Forelimb muscle (tissue), 1 donor: ENCODE results near the gene IL1R1. TPM values are rescaled to one million over a fixed set of nuclear protein-coding genes. Genes with fewer than 3 reads are reported as not detected.
"Not testable (repeated sequence)": the region's sequence is repeated elsewhere in the genome, so short reads cannot be mapped to it uniquely, and the experiment has no call there.

Experiments
- DNase-seq: peaks from one replicate; pipeline ENCODE4 v3.0.0-alpha.2; 2013; ENCODE audit warnings: low read depth
- polyA plus RNA-seq: library from polyadenylated mRNA; unstranded; fragments of 120-200 nt; gene quantifications from one replicate; pipeline ENCODE4 v1.2.1, GENCODE V29; 2013; ENCODE audit not compliant: insufficient read length

Gene IL1R1
- polyA plus RNA-seq, 1 donor = 8.4 TPM

DNA sequence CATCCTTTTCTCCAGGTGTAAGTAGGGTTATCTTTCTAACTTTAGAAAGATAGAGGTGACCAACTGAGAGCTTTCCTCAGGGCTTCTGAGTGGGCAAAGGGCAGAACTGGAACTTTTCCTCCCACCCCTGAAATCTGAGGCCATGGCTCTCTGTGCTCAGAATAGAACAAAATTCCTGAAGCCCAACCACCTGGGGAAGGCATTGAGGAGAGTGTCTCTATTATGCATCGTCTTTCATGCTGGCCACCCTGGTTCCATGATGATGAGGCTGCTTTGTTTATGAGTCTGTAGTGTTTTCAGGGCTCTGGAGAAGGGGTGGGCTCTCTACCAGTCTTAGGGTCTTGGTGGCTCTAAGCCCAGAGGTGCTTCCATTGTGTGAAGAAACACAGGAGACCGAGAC lies 30.7 kb upstream of the IL1R1 start:
- DNase-seq = no peak

DNA sequence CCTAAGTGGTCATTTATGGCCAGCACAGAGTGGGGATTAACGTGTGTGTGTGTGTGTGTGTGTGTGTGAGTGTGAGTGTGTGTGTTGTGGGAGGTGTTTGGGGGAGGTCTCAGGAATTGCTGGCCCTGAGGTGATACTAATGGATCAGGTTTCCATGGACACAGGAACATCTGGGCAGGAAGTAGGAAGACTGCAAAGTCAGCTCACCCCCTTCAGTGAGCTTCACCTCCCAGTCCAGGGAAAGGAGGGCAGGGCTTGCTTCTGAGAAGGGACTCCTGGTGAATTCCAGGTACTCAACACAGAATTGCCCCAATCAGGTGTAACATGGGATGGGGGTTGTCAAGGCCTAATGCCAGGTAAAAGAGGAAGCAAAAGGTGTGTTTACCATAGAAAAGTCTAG lies 30.3 kb upstream of the IL1R1 start:
- DNase-seq = no peak

GRCh38 chr2:102112692-102113665 lies 29.6 kb upstream of the IL1R1 start:
- DNase-seq = no peak

- no peak for DNase-seq
These were observed 28.2 kb upstream of the IL1R1 start for GRCh38 chr2:102114290-102114721.

DNA sequence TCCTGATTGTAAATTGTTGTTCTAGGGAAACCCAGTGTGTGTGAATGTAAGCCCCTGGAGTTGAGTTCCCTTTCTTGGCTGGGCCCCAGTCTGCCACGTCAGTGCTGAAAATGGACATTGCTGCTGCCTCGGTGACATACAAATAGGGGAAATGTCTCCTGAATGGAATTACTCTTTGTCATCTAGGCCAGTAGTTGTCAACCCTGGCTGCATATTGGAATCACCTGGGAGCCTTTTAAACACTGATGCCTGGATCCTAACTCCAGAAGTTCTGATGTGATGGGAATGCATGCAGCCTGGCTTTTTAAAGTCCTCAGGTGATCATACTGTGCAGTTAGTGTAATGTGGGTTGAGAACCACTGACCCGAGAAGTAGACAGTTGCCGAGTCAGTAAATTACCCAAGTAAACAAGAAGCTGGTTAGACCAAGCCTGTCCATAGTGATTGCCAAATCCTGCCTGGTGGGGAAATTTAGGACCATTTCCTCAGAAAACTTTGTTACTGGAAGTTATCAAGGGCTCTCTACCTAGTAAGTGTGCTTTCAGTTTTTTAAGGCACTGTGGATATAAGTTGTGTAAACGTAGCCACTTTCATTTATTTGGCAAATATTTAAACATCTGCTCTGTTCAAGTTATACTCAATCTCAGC lies 27.6 kb upstream of the IL1R1 start:
- no peak for DNase-seq

GRCh38 chr2:102116630-102117471 lies 25.7 kb upstream of the IL1R1 start:
- DNase-seq = no peak

DNA sequence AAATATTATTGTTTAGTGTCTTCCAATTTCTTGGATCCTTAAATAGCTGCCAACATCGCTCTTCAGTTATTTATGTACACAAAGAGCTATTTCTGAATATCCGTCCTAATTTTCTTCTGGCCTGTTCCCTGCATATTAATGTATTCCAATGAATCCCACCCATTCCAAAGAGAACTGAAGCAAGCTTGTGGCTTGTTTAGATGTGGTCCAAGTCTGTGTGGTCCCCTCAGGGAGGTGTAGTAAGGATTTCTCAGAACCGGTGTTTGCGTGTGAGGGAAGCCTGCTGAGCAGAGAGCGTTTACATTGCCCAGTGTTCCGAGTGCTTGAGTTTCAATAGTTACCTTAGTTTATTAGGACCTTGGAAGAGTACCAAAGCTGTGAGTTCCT lies 25.1 kb upstream of the IL1R1 start:
- no peak for DNase-seq

- DNase-seq = no peak
These were observed 23.3 kb upstream of the IL1R1 start for GRCh38 chr2:102119255-102119654.

DNA sequence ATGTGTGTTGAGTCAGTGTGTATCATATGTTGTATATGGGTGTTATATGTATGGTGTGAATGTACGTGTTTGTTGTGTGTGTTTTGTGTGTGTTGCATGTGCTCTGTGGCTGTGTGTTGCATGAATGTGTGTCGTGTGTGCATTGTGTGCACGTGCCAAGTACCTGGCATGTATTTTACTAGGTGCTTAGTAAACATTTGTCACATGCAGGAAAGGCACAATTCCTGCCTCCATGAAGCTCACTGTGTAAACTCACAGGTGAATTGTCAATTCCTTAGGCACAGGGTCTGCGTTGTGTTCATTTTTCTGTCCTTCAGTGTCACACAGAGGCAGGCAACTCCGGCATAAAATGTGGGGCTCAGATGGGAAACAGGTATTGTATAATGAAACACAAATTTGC lies 22.3 kb upstream of the IL1R1 start:
- DNase-seq = no peak

- DNase-seq = no peak
These were observed 21.8 kb upstream of the IL1R1 start for GRCh38 chr2:102120701-102121159.

GRCh38 chr2:102122115-102122514 lies 20.4 kb upstream of the IL1R1 start:
- DNase-seq = no peak

DNA sequence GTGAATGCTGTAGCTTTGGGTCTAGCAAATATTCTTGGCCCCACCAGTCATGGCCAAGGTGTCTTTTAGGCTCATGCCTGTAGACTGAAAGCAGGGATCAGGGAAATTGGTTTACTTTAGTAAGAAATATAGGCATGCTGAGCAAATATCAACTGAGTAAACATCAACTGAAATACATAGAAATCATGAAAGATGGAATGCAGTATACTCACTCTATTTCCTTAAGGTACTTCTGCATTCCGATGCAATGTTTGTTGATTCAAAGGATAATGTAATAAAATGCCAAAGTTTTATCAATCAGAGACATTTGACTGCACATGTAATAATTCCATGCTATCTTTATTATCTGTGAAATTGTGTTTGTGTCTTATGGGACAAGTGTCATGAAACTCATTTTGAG lies 19.6 kb upstream of the IL1R1 start:
- DNase-seq = no peak

DNA sequence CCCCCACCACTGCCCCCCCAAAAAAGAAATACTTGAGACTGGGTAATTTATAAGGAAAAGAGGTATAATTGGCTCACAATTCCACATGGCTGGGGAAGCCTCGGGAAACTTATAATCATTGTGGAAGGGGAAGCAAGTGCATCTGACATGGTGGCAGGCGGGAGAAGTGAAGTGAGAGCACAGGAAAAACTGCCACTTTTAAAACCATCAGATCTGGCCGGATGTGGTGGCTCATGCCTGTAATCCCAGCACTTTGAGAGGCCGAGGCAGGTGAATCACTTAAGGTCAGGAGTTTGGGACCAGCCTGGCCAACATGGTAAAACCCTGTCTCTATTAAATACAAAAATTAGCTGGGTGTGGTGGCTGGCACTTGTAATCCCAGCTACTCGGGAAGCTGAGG lies 18.1 kb upstream of the IL1R1 start:
- DNase-seq = not testable (repeated sequence)

DNA sequence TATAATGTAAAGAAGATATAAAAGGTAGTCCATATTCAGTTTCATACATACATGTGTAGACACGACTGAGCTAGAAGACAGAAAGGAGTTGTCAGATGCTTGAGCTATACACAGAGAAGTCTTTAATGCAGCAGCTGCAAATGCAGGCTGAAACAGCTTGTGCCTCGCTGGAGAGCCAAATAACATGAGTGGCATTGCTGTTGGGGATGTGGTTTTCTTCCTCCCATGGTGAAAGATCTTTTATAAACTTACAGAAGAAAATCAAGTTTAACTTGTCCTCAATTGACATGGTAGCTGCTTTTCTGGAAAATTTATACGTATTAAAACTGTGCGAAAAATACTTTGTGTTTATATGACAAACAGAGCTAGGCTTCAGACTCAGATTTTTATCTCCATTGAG lies 16.4 kb upstream of the IL1R1 start:
- no peak for DNase-seq

DNA sequence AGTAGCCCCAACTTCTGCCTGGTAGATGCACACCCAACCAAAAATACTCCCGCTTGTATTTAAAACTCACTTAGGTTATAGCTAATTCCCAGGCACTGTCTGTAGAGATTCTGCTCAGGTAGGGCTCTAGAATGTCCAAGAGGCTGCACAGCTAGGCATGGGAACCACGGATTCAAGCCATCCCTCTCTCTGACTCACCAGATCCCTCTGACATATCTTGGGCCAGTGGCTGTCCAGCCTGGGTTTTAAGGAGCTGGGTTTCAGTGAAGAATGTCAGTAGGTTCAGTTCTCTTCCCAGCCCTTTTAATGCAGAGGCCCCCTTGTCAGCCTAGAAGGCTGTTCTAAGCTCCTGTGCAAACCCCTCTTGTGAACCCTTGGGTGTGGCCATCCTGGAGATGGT lies 15.9 kb upstream of the IL1R1 start:
- no peak for DNase-seq

GRCh38 chr2:102129082-102129481 lies 13.5 kb upstream of the IL1R1 start:
- DNase-seq = no peak

DNA sequence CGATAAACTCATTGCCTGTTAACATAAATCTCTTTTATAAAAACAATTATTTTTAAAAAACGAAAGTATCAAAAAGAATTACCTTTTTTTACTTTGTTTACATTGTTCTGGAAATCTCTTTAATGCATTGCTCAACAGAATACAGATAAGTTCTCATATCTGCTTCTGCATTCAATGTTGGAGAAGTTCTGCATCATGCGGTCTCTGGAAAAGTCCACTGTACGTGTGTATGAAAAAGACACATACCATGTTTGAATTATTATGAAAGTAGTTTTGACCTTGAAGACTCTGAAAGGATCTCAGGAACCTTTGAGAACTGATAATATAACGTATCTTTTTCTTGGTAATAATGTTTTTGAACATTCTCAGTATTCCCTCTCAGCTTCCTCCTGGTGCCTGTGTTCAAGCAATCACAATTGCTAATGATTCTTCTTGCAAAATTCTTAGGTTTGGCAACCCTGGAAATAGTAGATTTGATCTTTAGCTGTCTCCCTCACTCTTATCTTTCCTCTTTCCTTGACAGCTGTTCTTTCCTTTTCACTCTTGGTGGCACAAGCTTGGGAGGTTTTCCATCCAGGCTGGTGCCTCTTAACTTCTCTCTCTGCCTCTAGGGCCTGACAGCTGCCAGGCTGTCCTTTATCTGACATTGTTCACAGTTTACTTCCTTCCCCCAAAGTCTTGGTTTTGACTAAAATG lies 12.4 kb upstream of the IL1R1 start:
- no peak for DNase-seq

GRCh38 chr2:102130647-102130991 lies 11.9 kb upstream of the IL1R1 start:
- DNase-seq = no peak

- no peak for DNase-seq
These were observed 11.0 kb upstream of the IL1R1 start for GRCh38 chr2:102131564-102131963.

DNA sequence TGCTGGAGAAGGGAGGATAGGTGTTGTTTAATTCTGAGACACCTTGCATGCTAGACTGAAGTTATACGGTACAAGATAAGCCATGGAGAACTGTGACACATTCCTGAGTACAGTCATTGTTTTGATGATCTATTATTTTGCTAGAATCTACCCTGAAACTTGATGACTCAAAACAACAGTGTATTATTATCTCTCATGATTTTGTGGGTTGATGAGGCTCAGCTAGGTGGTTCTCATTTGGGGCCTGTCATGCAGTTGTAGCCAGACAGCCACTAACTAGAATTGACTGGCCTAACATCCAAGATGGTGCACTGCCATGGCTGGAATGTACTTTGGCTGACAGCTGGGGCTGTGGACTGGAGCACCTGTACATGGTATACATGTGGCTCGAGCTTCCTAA lies 5.4 kb upstream of the IL1R1 start:
- no peak for DNase-seq

- no peak for DNase-seq
These were observed 4.2 kb upstream of the IL1R1 start for GRCh38 chr2:102138331-102138730.

- no peak for DNase-seq
These were observed 2.7 kb upstream of the IL1R1 start for GRCh38 chr2:102139851-102140250.
